HCEC 1CT (cell line): ENCODE measurements around the gene OSBPL7.

Source experiments
- DNase-seq: peaks from one replicate; pipeline ENCODE4 v3.0.0-alpha.2; 2017

Gene OSBPL7

GRCh38 chr17:47822785-47823184, 1.2 kb upstream of the OSBPL7 start:
- no peak for DNase-seq

- DNase-seq: no peak
Observed at GRCh38 chr17:47821031-47821423, 567 bp downstream of the OSBPL7 start.

- DNase-seq: no peak
Observed at GRCh38 chr17:47820033-47820789, 1.4 kb downstream of the OSBPL7 start.

GRCh38 chr17:47819475-47819874, 2.1 kb downstream of the OSBPL7 start:
- DNase-seq: no peak

GRCh38 chr17:47818002-47818695, 3.4 kb downstream of the OSBPL7 start:
- no peak for DNase-seq

GRCh38 chr17:47816947-47817346, 4.6 kb downstream of the OSBPL7 start:
- DNase-seq: no peak

GRCh38 chr17:47816111-47816735, 5.4 kb downstream of the OSBPL7 start:
- no peak for DNase-seq

GRCh38 chr17:47815106-47815918, 6.3 kb downstream of the OSBPL7 start:
- DNase-seq: no peak

- DNase-seq: no peak
Observed at GRCh38 chr17:47813512-47814031, 8.0 kb downstream of the OSBPL7 start.

- no peak for DNase-seq
Observed at GRCh38 chr17:47813077-47813476, 8.5 kb downstream of the OSBPL7 start.

- no peak for DNase-seq
Observed at GRCh38 chr17:47812146-47812920, 9.3 kb downstream of the OSBPL7 start.

- no peak for DNase-seq
Observed at GRCh38 chr17:47811709-47812108, 9.9 kb downstream of the OSBPL7 start.

GRCh38 chr17:47810901-47811635, 10.5 kb downstream of the OSBPL7 start:
- no peak for DNase-seq

GRCh38 chr17:47810200-47810821, 11.3 kb downstream of the OSBPL7 start:
- DNase-seq: peak; percentile 90

- no peak for DNase-seq
Observed at GRCh38 chr17:47808830-47809480, 12.6 kb downstream of the OSBPL7 start.

GRCh38 chr17:47808036-47808829, 13.4 kb downstream of the OSBPL7 start:
- DNase-seq: no peak

- DNase-seq: no peak
Observed at GRCh38 chr17:47807421-47807820, 14.2 kb downstream of the OSBPL7 start.

- no peak for DNase-seq
Observed at GRCh38 chr17:47806913-47807255, 14.7 kb downstream of the OSBPL7 start.
